ENCODE results near the gene NFATC2IP.

The NFATC2IP gene

DNA sequence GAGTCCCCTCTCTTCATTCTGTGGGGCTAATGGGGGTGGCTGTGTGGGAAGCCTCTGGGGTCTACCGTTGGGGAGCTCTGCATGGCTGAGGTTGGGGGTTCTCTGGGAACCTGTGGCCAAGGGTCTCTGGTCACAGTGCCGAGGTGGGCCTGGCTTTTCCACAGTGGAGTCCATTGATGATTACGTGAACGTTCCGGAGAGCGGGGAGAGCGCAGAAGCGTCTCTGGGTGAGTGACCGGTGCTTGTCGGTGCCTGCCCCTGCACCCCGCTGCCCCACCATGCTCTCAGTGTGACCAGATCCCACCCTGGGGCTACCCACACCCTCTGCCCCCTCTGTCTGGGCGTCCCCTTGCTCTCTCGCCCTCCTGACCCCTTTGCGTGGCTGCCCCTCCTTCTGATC is 38.6 kb downstream of the NFATC2IP start:
- no peak overlapping the region for H3K27ac ChIP-seq
- ChIA-PET CTCF (no interaction called here), POLR2A (ENCODE audit: low non-redundant PET) (no interaction called here)
- DNase-seq (ENCODE audit: low spot score): no peak
- no peak for TF ChIP-seq CTCF (conservative IDR thresholded peaks at IDR 0.05; ENCODE audit: low read depth)

DNA sequence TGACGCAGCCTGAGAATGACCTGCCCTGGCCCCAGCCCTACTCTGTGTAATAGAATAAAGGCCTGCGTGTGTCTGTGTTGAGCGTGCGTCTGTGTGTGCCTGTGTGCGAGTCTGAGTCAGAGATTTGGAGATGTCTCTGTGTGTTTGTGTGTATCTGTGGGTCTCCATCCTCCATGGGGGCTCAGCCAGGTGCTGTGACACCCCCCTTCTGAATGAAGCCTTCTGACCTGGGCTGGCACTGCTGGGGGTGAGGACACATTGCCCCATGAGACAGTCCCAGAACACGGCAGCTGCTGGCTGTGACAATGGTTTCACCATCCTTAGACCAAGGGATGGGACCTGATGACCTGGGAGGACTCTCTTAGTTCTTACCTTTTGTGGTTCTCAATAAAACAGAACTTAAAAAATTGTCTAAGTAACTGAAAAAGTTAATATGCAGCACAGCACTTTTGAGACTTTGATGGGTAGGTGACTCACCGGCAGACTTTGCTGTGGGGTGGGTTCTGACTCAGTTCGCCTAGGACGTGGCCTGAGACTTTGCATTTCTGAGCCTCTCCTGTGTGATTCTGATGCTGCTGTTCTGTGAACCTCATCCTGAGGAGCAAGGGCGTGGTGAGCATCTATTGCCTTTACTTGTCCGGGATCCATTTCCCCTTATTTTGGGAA is 39.8 kb downstream of the NFATC2IP start:
- POLR2A ChIA-PET (ENCODE audit: low non-redundant PET): no interaction called here
- CTCF ChIA-PET: no interaction called here
- H3K27ac ChIP-seq: no peak overlapping the region
- no peak for TF ChIP-seq CTCF (conservative IDR thresholded peaks at IDR 0.05; ENCODE audit: low read depth)
- DNase-seq (ENCODE audit: low spot score): no peak

GRCh38 chr16:28991687-28992086 is 41.0 kb downstream of the NFATC2IP start:
- DNase-seq (ENCODE audit: low spot score): no peak
- TF ChIP-seq CTCF (conservative IDR thresholded peaks at IDR 0.05; ENCODE audit: low read depth): no peak
- CTCF ChIA-PET: interaction anchor here (0.7 kb wide), 1 partner anchor 9 kb away, joined by 3 read pairs; no protein-coding TSS in a partner anchor
- POLR2A ChIA-PET (ENCODE audit: low non-redundant PET): no interaction called here
- H3K27ac ChIP-seq: no peak overlapping the region

DNA sequence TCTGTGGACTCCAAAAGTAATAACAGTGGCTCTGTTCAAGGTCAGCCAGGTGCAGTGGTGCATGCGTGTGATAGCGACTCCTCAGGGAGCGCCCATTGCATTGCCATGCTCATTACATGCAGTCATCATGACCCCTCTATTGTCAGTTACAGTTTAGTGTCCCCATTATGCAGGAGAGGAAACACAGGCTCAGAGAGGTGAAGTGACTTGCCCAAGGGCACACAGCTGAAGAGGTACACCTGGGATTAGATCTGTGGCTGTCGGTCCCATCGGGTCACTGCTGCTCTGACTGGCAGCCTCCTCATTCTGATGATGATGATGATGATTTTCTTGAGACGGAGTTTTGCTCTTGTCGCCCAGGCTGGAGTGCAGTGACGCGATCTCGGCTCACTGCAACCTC is 41.8 kb downstream of the NFATC2IP start:
- CTCF ChIA-PET: interaction anchor here (0.5 to 0.7 kb wide), 2 partner anchors 9 to 14 kb away, joined by 3 to 6 read pairs; no protein-coding TSS in a partner anchor
- no peak for DNase-seq (ENCODE audit: low spot score)
- no peak overlapping the region for H3K27ac ChIP-seq
- TF ChIP-seq CTCF (conservative IDR thresholded peaks at IDR 0.05; ENCODE audit: low read depth): no peak
- POLR2A ChIA-PET (ENCODE audit: low non-redundant PET): no interaction called here

DNA sequence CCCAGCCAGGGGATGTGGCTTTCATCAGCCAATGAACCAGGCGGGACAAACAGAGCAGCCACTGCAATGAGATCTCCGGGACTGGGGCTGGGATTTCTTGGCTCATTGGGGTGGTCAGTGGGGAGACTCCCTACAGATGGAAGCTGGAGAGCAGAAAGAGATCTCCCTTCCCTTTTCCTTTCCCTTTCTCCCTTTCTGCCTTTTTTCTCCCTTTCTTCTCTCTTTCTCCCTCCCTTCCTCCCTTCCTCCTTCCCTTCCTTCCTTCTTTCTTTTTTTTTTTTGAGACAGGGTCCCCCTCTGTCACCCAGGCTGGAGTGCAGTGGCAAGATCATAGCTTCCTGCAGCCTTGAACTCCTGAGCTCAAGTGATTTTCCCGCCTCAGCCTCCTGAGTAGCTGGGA is 48.1 kb downstream of the NFATC2IP start:
- no peak for DNase-seq (ENCODE audit: low spot score)
- POLR2A ChIA-PET (ENCODE audit: low non-redundant PET): no interaction called here
- no peak for TF ChIP-seq CTCF (conservative IDR thresholded peaks at IDR 0.05; ENCODE audit: low read depth)
- no peak overlapping the region for H3K27ac ChIP-seq
- CTCF ChIA-PET: no interaction called here

- ChIA-PET CTCF (interaction anchor here (0.7 kb wide), 1 partner anchor 17 kb away, joined by 3 read pairs; no protein-coding TSS in a partner anchor), POLR2A (ENCODE audit: low non-redundant PET) (no interaction called here)
- DNase-seq (ENCODE audit: low spot score): no peak
- no peak overlapping the region for H3K27ac ChIP-seq
- no peak for TF ChIP-seq CTCF (conservative IDR thresholded peaks at IDR 0.05; ENCODE audit: low read depth)
Observed at GRCh38 chr16:28999577-28999976, 48.8 kb downstream of the NFATC2IP start.
